Measurements from ENCODE around the gene EHBP1. TPM values are rescaled to one million over a fixed set of nuclear protein-coding genes. Genes with fewer than 3 reads are reported as not detected.
A peak's percentile ranks its signal among the peaks of the same experiment; 100 is the strongest.

Gene EHBP1
- total RNA-seq, 4 donors from 2014 or later, result 11.1 to 19.0 (median 15.4) TPM

DNA sequence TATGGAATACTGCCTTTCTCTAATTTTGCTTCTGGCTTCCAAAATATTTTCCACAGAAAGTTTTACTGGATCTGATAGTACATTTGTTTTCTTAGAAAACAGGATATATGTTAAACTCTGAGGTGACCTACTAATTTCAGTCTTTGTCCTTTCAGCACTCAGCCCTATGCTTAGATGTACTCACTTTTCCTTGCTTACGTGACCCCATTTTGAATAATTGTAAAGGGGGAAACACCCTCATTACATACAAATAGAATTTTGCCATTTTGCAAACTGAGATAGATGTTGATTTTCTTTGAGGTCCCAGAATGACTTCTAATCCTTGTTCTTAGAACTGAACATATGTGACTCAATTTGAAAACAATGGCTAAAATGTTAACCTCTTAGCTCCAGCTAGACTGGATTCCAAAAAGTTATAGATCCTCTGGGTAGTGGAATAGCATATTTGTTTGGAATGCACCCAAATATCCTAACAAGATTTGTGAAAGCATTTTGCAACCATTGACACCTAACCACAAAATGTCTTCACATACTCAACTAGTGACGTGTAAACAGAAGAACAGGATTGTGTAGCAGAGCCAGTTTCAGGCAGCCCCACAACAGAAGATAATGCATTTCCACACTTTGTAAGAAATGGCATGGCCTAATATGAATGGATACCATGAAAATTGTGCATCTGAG lies 44.8 kb upstream of the EHBP1 start:
- no peak overlapping the region for H3K27ac ChIP-seq
- no peak for ATAC-seq

DNA sequence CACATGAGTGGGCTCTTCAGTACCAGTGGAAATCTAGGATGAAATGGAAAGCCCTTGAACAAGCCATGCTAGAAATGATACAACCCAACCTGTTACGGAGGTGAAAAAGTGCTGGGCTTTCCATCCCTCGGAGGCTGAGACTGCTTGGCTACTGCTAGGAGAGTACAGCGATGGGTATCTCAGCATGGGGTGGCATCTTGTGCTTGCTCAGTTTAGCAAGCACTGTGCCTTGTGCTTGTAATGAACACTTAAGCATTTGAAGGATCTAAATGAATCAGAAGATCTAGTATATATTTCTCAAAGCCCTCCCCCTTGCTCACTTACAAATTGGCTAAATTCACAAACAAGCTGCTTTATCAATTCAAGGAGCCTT lies 44.3 kb upstream of the EHBP1 start:
- in situ Hi-C loops (cut with MboI; ENCODE audit: low sequenced_read_pairs in 4 of 4) (loop anchor here in 1 of 4 donors (25.0 kb wide), 1 partner anchor 101 kb away; no protein-coding TSS in a partner anchor), intact Hi-C loops (cut with DNase I; ENCODE audit: low total_unique reads) (no loop called here)
- DNase-seq (no peak), ATAC-seq (no peak)
- TF ChIP-seq, protein P1, sequence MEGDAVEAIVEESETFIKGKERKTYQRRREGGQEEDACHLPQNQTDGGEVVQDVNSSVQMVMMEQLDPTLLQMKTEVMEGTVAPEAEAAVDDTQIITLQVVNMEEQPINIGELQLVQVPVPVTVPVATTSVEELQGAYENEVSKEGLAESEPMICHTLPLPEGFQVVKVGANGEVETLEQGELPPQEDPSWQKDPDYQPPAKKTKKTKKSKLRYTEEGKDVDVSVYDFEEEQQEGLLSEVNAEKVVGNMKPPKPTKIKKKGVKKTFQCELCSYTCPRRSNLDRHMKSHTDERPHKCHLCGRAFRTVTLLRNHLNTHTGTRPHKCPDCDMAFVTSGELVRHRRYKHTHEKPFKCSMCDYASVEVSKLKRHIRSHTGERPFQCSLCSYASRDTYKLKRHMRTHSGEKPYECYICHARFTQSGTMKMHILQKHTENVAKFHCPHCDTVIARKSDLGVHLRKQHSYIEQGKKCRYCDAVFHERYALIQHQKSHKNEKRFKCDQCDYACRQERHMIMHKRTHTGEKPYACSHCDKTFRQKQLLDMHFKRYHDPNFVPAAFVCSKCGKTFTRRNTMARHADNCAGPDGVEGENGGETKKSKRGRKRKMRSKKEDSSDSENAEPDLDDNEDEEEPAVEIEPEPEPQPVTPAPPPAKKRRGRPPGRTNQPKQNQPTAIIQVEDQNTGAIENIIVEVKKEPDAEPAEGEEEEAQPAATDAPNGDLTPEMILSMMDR (IDR thresholded peaks at IDR 0.05 in 4 of 5, conservative IDR thresholded peaks at IDR 0.05 in 1 of 5), result no peak
- TF ChIP-seq POLR2A (IDR thresholded peaks at IDR 0.05), result no peak
- Histone ChIP-seq H3K4me3 (no peak overlapping the region), H3K4me1 (peaks cover 9 to 33% of the 10 kb centered on the region in 2 donors), H3K27ac (no peak overlapping the region), H3K9me3 (no peaks in the 10 kb centered on the region), H3K27me3 (no peaks in the 10 kb centered on the region), H3K36me3 (no peaks in the 10 kb centered on the region)

More for the DNA sequence above, 44.8 kb upstream of the EHBP1 start:
- intact Hi-C loops (cut with DNase I; ENCODE audit: low total_unique reads) (no loop called here), in situ Hi-C loops (cut with MboI; ENCODE audit: low sequenced_read_pairs in 4 of 4) (loop anchor here in 1 of 4 donors (25.0 kb wide), 1 partner anchor 102 kb away; no protein-coding TSS in a partner anchor)
- no peak for DNase-seq
- no peaks in the 10 kb centered on the region for H3K27me3 ChIP-seq
- peaks cover 9 to 33% of the 10 kb centered on the region in 2 donors for H3K4me1 ChIP-seq
- H3K9me3 ChIP-seq, result no peaks in the 10 kb centered on the region
- no peaks in the 10 kb centered on the region for H3K36me3 ChIP-seq
- TF ChIP-seq, protein P1 (IDR thresholded peaks at IDR 0.05 in 4 of 5, conservative IDR thresholded peaks at IDR 0.05 in 1 of 5), result no peak
- TF ChIP-seq POLR2A (IDR thresholded peaks at IDR 0.05), result no peak
- H3K4me3 ChIP-seq, result peak overlapping the region in 1 of 4 donors; percentile 29

DNA sequence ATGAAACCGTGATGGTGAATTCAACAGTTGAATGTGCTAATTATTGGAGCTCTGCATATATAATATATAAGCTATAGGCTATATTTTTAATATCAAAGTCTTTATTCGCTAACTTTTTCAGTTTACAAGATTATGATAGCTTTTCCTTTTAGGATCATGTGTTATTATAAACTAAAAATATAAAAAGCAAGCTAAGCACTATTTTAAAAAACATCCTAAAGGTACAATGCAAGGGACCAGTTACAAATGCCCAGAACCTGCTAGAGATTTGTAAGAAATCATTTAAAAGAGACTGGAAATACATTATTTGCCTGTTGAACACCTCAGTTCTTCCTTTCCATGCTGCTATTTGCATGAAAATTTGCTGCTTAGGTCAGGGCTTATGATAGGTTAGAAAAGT lies 43.4 kb upstream of the EHBP1 start:
- Histone ChIP-seq H3K27ac (no peak overlapping the region), H3K9me3 (no peaks in the 10 kb centered on the region), H3K36me3 (no peaks in the 10 kb centered on the region), H3K27me3 (no peaks in the 10 kb centered on the region), H3K4me3 (no peak overlapping the region), H3K4me1 (peaks cover 9 to 33% of the 10 kb centered on the region in 2 donors)
- TF ChIP-seq POLR2A (IDR thresholded peaks at IDR 0.05), result no peak
- TF ChIP-seq, protein P1 (IDR thresholded peaks at IDR 0.05 in 4 of 5, conservative IDR thresholded peaks at IDR 0.05 in 1 of 5), result no peak
- intact Hi-C loops (cut with DNase I; ENCODE audit: low total_unique reads) (no loop called here), in situ Hi-C loops (cut with MboI; ENCODE audit: low sequenced_read_pairs in 4 of 4) (loop anchor here in 1 of 4 donors (25.0 kb wide), 1 partner anchor 100 kb away; no protein-coding TSS in a partner anchor)
- no peak for DNase-seq
- no peak for ATAC-seq

DNA sequence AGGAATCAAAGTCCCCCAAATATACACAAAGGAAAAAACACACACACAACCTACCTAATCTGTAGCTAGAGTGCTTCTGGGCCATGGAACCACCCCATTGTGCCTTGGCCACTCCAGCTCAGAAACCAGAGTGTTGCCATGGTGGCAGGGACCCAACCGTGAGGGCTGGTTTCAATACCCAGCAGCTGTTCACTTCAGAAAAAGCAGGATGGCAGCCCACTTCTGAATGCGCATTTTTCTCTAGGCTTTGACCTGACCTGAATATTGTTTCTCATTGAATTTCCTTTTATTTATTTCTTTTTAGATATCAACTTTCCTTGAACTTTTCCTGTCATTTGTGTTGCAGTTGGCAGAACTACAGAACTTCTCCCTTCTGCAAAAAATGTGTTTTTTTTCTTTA lies 43.0 kb upstream of the EHBP1 start:
- Histone ChIP-seq H3K27me3 (no peaks in the 10 kb centered on the region), H3K9me3 (no peaks in the 10 kb centered on the region), H3K4me1 (peaks cover 9 to 33% of the 10 kb centered on the region in 2 donors), H3K4me3 (no peak overlapping the region), H3K36me3 (no peaks in the 10 kb centered on the region), H3K27ac (no peak overlapping the region)
- in situ Hi-C loops (cut with MboI; ENCODE audit: low sequenced_read_pairs in 4 of 4), result loop anchor here in 1 of 4 donors (25.0 kb wide), 1 partner anchor 100 kb away; no protein-coding TSS in a partner anchor
- intact Hi-C loops (cut with DNase I; ENCODE audit: low total_unique reads), result no loop called here
- TF ChIP-seq, protein P1 (IDR thresholded peaks at IDR 0.05 in 4 of 5, conservative IDR thresholded peaks at IDR 0.05 in 1 of 5), result no peak
- TF ChIP-seq POLR2A (IDR thresholded peaks at IDR 0.05), result no peak
- no peak for DNase-seq
- ATAC-seq, result no peak

Measured in gastrocnemius medialis (tissue), 4 donors.